ENCODE data around the gene BFSP1.

DNA sequence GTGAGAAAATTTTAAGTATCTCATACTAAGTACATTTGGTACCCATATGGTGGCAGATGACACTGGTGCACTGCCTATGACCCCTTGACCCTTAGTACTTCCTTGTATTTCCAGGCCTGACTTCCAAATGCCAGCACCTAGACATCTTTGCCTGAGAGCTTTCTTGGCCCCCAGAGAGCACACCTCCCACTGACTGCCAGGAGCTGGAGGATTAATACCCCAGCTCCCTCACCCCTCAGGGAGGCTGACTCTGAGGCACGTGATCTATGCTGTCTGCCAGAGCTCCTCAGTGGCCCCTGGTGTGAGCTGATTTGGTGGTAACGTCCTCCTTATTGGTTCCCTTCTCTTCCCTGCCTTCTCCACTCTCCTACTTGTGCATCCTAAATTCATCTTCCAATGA is 38.0 kb downstream of the BFSP1 start:
- TF ChIP-seq, protein P1, sequence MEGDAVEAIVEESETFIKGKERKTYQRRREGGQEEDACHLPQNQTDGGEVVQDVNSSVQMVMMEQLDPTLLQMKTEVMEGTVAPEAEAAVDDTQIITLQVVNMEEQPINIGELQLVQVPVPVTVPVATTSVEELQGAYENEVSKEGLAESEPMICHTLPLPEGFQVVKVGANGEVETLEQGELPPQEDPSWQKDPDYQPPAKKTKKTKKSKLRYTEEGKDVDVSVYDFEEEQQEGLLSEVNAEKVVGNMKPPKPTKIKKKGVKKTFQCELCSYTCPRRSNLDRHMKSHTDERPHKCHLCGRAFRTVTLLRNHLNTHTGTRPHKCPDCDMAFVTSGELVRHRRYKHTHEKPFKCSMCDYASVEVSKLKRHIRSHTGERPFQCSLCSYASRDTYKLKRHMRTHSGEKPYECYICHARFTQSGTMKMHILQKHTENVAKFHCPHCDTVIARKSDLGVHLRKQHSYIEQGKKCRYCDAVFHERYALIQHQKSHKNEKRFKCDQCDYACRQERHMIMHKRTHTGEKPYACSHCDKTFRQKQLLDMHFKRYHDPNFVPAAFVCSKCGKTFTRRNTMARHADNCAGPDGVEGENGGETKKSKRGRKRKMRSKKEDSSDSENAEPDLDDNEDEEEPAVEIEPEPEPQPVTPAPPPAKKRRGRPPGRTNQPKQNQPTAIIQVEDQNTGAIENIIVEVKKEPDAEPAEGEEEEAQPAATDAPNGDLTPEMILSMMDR (IDR thresholded peaks at IDR 0.05) = no peak
- TF ChIP-seq POLR2A (IDR thresholded peaks at IDR 0.05) = no peak
